Epithelial cell of proximal tubule (primary cell): ENCODE data around the gene CNDP2. TPM values are rescaled to one million over a fixed set of nuclear protein-coding genes. Genes with fewer than 3 reads are reported as not detected.

ENCODE experiments used
- DNase-seq: peaks from one replicate; pipeline ENCODE4 v3.0.0-alpha.2; 2011; ENCODE audit warnings: low read depth
- H3K4me3 ChIP-seq: 2 replicates; pipeline ENCODE4 v1.5.1; 2011; ENCODE audit warnings: low read depth, mild to moderate bottlenecking, low read length
- total RNA-seq: library from RNA; depleted of rRNA; stranded (reverse); fragments of >200 nt; gene quantifications from 2 replicates; pipeline ENCODE4 v1.2.3, GENCODE V29; 2015
- TF ChIP-seq, protein P1 (sequence below): conservative IDR thresholded peaks from 2 replicates; pipeline ENCODE4 v1.5.1; 2012; ENCODE audit warnings: low read depth, mild to moderate bottlenecking, low read length

CNDP2 gene
- total RNA-seq, 1 donor from 2014 or later: 171 TPM

GRCh38 chr18:74472312-74472711, 23.9 kb upstream of the CNDP2 start:
- TF ChIP-seq, protein P1, sequence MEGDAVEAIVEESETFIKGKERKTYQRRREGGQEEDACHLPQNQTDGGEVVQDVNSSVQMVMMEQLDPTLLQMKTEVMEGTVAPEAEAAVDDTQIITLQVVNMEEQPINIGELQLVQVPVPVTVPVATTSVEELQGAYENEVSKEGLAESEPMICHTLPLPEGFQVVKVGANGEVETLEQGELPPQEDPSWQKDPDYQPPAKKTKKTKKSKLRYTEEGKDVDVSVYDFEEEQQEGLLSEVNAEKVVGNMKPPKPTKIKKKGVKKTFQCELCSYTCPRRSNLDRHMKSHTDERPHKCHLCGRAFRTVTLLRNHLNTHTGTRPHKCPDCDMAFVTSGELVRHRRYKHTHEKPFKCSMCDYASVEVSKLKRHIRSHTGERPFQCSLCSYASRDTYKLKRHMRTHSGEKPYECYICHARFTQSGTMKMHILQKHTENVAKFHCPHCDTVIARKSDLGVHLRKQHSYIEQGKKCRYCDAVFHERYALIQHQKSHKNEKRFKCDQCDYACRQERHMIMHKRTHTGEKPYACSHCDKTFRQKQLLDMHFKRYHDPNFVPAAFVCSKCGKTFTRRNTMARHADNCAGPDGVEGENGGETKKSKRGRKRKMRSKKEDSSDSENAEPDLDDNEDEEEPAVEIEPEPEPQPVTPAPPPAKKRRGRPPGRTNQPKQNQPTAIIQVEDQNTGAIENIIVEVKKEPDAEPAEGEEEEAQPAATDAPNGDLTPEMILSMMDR: no peak
- no peak overlapping the region for H3K4me3 ChIP-seq
- DNase-seq: no peak

DNA sequence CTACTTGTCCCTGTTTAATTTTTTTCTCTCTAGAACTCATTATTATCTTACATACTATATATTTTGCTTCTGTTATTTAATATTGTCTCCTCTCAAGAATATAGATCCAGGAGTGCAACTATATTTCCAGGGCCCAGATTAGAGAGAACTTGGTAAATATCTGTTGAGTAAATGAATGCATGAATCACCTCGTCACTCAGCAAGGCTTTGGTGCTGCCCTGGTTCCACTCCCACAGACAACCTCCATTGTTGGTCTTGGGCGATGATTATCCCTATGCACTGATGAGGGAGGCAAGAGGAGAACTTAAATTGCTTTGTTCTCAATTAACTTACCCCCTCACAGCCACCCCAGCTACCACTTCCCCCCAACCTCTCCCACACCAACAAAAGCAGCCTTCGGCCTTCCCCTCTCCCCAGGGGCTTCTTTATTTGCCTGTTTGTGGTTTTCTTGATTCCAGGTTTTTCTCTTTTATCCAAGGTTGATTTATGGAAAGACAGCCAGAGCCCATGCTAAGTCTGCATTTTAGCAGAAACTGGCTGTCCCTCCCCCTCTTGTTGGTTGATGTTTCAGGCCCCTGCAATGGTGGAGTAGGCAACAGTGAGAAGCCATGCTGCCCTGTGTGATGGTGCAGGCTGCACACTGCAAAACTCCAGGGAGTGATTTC, 22.1 kb upstream of the CNDP2 start:
- DNase-seq: no peak
- H3K4me3 ChIP-seq: no peak overlapping the region
- TF ChIP-seq, protein P1: no peak

- TF ChIP-seq, protein P1: peak; percentile 84
- no peak for DNase-seq
- H3K4me3 ChIP-seq: no peak overlapping the region
Measured at GRCh38 chr18:74476140-74476539, 20.0 kb upstream of the CNDP2 start.

DNA sequence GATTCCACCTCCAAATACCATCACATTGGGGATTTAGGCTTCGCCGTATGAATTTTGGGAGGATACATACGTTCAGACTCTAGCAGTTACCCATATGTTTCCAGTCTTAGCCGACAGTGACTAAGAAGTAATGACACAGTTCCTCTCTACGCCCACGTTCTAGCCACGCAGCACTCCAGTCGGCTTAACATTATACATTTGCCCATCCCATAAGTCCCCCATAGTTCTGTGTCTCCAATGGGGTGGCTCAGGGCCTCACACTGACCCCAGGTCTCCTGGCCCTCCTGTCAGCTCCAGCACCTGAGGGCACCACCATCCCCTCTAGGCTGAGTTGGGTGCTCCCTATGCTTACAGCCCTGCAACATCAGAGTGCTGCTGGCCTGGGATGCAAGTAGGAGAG, 18.4 kb upstream of the CNDP2 start:
- TF ChIP-seq, protein P1: no peak
- DNase-seq: no peak
- H3K4me3 ChIP-seq: no peak overlapping the region

- no peak overlapping the region for H3K4me3 ChIP-seq
- DNase-seq: no peak
- TF ChIP-seq, protein P1: no peak
Measured at GRCh38 chr18:74478316-74478715, 17.8 kb upstream of the CNDP2 start.

DNA sequence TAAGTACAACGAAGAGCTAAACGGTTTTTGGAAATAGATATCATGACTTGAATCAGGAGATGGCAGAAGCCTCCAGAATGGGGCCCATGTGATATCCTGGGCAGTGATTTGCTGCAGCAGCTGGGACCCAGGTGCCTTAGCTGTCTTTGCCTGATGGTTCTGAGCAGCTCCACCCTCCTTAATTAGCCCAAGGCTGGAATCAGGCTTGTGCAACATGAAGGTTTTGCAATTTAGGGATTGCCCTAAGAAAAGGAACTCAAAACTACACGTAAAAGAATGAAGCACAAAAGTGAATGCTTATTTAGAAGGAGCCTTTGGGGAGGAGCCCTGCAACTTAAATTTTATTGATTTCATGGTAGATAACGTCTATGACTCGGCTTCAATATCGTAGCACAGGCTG, 17.3 kb upstream of the CNDP2 start:
- TF ChIP-seq, protein P1: no peak
- DNase-seq: no peak
- H3K4me3 ChIP-seq: no peak overlapping the region

DNA sequence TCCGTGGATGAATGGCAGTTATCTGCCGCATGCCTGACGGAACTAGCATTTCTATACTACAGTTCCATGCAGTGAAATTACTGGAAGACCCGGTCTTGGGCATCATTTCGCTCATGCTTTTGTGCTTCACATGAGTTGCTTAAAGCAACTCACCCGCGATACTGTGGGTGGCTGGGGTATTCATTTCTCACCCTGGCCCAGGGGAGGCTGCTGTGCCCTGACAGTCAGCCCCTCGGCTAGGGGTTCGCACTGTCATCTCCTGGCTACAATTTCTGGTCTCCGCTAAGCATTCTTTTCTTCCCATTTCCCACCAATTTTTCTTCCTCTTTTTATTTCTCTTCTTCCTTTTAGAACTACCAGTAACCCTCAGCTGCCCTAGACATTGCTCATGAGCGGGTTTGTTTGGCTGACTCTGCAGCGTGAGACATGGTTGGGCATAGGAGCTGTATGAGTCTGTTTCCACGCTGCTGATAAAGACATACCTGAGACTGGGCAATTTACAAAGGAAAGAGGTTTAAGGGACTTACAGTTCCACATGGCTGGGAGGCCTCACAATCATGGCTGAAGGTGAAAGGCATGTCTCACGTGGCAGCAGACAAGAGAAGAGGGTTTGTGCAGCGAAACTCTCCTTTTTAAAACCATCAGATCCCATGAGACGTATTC, 16.5 kb upstream of the CNDP2 start:
- TF ChIP-seq, protein P1: no peak
- H3K4me3 ChIP-seq: no peak overlapping the region
- DNase-seq: no peak
